HG03457 (cell line): ENCODE results near the gene CRCP.
"Not testable (repeated sequence)": the region's sequence is repeated elsewhere in the genome, so short reads cannot be mapped to it uniquely, and the experiment has no call there.

Experiments
- ATAC-seq: cut with Tn5 transposase; IDR thresholded peaks from one replicate; pipeline ENCODE4 v1.9.1; 2021; ENCODE audit warnings: moderate number of reproducible peaks; ENCODE audit not compliant: unreplicated experiment

Gene CRCP

DNA sequence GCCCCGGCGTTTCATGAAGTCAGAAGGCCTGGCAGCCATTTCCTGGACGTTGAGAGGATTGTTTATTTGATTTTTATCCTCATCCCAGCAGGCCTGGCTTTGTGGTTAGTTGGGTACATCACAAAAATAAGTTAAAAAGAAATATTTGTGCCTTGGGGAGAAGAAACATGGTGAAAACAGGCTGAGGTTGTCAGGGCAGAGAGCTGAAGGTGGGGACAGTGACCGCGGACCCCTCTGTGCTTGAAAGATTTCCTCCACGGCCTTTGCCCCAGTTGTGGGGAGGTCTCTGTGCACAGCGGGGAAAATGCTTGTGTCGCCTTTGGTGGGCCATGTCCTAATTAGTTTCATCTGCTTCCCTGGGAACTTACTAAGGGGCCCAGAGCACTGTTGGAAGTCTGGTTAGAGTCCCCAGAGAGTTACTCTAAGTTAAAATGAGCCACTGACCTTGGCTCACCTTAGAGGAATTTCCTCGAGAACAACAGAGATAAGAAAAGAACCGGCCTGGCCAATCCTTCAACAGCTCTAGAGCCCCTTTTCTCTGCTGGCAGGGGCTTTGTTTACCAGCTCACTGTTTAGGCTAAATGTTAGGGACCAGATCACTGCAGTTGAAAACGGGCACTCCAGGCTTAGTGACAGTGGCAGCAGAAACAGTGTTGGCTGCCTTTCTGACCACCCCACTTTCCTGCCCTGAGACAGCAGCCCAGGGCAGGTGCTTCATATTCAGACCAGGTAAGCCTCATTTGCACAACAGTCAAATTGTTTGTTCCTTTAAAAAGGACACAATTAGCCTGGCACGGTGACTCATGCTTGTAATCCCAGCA is 37.9 kb downstream of the CRCP start:
- no peak for ATAC-seq

DNA sequence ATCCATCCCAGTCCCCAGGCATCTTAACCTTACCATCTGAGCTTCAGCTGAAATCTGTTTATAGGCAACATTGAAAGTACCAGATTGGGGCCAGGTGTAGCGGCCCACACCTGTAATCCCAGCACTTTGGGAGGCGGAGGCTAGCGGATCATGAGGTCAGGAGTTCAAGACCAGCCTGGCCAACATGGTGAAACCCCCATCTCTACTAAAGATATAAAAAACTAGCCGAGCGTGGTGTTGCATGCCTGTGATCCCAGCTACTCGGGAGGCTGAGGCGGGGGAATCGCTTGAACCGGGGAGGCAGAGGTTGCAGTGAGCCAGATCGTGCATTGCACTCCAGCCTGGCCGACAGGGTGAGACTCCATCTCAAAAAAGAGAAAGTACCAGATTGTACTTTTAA is 39.0 kb downstream of the CRCP start:
- ATAC-seq = no peak

DNA sequence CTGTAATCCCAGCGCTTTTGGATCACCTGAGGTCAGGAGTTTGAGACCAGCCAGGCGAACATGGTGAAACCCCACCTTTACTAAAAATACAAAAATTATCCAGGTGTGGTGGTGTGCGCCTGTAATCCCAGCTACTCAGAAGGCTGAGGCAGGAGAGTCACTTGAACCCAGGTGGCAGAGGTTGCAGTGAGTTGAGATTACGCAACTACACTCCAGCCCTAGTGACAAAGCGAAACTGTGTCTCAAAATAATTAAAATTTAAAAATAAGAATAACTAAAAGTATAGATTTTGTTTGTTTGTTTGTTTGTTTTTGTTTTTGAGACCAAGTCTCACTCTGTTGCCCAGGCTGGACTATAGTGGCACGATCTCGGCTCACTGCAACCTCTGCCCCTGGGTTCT is 41.4 kb downstream of the CRCP start:
- not testable (repeated sequence) for ATAC-seq

DNA sequence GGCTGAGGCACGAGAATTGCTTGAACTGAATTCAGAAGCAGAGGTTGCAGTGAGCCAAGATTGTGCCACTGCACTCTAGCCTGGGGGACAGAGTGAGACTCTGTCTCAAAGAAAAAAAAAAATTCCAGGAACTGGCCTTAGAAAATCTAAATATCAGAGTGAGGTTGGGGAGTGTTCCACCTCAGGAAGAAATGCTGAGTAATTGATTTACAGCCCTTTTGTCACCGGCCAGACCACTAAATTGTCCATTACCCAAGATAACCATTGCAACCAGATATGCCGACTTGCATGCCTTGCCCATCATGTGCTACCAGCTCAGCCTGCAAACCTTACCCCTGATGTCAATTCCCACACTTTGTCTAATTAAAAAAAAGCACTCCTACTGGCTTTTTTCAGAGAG is 42.4 kb downstream of the CRCP start:
- no peak for ATAC-seq

DNA sequence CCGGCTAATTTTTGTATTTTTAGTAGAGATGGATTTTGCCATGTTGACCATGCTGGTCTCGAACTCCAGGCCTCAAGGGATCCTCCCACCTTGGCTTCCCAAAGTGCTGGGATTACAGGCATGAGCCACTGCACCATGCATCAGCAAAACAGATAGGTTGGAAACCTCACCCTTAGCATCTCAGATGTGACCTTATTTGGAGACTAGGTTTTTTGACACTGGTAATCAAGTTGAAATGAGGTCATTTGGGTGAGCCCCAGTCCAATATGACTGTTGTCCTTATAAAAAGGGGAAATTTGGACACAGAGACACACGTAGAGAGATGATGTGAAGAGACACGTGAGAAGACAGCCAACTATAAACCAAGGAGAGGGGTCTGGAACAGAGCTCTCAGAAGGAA is 48.0 kb downstream of the CRCP start:
- ATAC-seq = no peak

DNA sequence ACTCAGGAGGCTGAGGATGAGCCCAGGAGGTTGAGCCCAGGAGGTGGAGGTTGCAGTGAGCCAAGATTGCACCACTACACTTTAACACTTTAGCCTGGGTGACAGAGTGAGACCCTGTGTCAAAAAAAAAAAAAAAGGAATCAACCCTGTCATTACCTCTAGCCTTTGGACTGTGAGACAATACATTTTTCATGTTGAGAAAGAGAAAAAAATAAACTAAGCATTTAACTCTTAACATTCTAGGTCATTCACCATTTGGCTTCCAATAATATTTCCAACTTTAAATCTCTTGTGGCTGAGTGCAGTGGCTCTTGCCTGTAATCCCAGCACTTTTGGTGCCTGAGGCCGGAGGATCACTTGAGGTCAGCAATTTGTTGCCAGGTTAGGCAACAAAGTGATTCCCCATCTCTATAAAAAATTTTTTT is 48.6 kb downstream of the CRCP start:
- ATAC-seq = no peak

DNA sequence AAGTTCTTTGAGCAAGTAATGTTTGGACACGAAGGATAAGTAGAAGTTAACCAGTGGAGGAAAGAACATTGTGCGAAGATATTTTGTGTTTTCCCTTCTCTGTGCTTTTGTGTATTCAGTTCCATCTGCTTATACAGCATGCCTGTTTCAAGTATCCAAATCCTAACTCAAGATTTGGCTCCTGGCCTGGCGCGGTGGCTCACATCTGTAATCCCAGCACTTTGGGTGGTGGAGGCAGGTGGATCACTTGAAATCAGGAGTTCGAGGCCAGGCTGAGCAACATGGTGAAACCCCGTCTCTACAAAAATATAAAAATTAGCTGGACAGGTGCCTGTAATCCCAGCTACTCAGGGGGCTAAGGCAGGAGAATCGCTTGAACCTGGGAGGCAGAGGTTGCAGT is 49.7 kb downstream of the CRCP start:
- no peak for ATAC-seq

DNA sequence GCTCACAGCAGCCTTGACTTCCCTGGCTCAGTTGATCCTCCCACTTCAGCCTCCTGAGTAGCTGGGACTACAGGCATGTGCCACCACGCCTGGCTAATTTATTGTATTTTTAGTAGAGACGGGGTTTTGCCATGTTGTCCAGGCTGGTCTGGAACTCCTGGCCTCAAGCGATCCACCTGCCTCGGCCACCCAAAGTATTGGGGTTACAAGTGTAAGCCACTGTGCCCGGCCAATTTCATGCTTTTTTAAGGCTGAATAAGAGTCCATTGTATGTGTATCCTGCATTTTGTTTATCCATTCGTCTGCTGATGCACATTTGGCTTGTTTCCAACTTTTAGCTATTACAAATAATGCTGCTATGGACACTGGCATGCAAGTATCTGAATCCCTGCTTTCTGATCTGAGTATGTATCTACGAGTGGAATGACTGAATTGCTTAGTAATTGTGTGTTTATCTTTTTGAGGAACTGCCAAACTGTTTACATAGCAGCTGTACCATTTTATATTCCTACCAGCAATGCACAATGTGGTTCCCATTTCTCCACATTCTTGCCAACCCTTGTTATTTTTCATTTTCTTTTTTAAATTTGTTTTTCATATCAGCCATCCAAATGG is 53.2 kb downstream of the CRCP start:
- no peak for ATAC-seq

DNA sequence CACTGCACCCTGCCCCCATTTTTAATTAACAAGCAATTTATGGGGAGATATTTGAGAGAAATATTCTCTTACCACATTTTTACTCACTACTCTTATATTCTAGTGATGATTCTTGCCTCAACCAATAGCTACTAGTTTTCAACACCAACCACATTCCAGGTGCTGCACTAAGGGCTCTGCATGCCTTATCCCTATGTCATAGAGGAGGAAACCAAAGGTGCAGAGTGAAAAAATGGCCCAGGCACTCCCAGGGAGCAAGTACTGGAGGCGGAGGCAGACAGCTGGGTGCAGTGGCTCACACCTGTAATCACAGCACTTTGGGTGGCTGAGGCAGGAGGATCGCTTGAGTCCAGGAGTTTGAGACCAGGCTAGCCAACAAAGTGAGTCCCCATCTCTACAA is 55.0 kb downstream of the CRCP start:
- no peak for ATAC-seq

DNA sequence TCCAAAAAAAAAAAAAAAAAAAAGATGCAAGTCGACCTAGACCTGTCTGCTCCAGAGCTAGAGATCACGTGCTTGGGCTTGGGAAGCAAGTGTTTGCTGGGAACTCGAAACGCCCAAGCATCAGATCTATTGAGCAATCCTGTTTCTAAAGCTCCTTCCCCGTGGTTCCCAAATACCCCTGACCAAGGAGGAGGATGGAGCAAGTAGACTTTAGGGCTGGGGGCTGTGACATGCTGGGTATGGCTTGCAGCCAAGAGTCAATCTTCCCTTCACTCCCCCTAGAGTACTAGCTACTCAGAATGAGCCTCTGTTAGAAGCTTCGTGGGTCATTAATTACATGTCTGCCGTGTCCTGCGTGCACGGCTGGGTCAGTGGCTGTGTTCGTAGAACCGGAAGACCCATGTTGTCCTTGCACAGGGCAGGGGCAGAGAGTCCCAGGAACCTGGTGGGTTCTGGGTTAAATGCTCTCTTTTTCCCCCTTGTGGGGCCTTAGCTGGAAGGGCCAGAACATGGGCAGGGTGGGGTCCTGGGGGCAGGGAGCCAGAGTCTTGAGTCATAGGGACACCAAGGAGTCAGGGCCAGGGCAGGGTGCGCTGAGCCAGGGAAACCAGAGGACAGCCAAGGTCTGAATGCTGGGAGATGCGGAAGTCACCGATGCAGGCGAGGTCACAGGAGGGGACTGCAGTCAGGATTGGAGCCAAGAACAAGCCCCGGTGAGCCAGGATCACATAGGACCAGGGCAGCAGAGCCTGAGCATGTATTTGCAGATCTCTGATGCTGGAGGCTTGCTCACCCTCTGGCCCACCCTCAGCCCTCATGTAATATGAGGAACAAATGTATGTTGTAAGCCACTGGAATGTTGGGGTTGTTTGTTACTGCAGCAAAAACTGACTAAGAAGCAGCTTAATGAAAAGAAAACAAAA is 55.9 kb downstream of the CRCP start:
- no peak for ATAC-seq

DNA sequence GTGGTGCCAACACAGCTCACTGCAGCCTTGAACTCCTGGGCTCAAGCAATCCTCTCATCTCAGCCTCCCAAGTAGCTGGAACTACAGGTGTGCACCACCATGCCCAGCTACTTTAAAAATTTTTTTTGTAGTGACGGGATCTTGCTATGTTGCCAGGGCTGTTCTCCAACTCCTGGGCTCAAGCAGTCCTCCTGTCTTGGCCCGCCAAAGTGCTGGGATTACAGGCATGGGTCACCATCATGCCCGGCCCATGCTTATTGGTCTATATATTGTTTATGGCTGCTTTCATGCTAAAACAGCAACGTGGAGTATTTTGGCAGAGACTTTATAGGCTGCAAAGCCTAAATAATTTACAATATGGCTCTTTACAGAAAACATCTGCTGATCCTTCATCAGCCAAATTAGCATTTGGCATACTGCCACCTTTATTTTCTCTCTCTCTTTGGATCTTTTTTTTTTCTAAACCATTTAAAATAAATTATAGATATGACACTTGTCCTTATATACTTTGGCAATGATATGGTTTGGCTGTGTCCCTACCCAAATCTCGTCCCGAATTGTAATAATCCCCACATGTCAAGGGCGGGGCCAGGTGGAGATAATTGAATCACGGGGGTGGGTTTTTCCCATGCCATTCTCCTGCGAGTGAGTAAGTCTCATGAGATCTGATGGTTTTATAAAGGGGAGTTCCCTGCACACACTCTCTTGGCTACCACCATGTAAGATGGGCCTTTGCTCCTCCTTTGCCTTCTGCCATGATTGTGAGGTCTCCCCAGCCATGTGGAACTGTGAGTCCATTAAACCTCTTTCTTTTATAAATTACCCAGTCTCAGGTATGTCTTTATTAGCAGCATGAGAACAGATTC is 58.1 kb downstream of the CRCP start:
- not testable (repeated sequence) for ATAC-seq

DNA sequence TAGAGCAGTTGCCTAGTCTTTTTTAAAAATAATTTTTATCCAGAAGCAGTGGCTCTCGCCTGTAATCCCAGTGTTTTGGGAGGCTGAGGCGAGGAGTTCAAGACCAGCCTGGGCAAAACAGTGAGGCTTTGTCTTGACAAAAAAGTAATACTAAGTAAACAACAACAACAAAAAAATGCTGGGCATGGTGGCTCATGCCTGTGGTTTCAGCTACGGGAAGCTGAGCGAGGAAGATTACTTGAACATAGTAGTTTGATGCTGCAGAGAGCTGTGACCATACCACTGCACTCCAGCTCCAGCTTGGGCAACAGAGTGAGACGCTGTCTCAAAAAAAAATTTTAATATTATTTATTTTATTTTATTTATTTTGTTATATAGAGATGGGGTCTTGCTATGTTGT is 59.2 kb downstream of the CRCP start:
- ATAC-seq = no peak

DNA sequence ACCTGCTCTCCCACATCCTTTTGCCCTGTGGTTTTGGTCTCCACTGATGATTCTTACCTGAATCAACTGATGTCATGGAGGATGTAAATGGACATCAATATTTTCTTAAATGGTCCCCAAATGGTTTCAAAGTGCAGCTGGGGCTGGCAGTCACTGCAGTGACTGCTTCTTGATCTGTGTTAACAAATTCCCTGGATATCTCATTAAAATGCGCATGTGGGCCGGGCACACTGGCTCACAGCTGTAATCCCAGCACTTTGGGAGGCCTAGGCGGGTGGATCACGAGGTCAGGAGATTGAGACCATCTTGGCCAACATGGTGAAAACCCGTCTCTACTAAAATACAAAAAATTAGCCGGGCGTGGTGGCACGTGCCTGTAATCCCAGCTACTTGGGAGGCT is 60.4 kb downstream of the CRCP start:
- not testable (repeated sequence) for ATAC-seq

DNA sequence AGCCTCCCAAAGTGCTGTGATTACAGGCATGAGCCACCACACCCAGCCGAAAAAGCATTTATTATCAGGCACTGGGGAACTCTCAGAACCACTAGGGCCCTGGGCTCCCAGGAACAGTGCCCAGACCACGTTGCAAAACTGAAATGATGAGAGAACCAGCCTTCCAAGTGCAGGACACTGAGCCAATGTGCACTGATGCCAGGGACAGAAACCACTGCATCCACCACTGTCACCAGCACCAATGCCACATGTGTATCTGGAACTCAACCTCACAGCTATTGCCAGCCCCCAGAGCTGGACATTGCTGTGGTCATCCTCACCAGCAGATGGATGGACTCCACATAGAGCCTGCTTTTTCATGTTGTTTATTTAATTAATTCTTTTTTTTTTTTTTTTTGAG is 62.3 kb downstream of the CRCP start:
- ATAC-seq = no peak

DNA sequence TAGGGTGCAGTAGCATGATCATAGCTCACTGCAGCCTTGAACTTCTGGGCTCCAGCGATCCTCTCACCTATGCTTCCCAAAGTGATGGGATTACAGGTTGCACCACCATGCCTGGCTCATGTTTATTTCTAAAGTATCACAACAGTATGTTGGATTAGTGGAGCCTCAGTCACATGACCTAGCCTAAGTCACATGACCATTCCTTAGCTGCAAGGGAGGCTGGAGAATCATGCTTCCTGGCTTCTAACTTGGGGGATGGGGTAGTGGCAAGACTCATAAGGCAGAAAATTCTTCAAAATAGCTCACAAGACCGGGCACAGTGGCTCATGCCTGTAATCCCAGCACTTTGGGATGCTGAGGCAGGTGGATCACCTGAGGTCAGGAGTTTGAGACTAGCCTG is 63.6 kb downstream of the CRCP start:
- no peak for ATAC-seq

DNA sequence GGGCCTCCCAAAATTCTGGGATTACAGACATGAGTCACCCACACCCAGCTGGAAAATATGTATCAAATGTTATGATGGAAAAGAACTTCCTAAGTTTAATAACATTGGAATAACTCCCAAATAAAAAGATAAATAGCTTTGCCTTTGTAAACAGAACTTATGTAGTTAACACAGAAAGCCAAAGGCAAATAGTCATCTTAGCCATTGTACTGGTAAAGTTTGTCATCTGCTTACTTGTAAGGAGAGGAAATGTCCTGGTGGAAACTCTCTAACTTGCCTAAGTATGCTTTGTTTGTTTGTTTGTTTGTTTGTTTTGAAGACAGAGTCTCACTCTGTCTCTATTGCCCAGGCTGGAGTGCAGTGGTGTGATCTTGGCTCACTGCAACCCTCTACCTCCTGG is 66.7 kb downstream of the CRCP start:
- ATAC-seq = no peak

DNA sequence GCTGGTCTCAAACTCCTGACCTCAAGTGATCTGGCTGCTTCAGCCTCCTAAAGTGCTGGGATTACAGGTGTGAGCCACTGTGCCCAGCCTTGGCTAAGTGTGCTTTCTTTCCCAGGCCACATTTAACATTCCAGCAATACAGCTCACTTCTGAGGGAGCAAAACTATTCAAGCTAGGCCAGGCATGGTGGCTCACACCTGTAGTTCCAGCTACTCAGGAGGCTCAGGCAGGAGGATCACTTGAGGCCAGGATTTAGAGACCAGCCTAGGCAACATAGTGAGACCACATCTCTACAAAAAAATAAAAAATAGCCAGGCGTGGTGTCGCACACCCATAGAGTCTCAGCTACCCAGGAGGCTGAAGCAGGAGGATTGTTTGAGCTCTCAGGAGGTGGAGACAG is 67.2 kb downstream of the CRCP start:
- no peak for ATAC-seq

DNA sequence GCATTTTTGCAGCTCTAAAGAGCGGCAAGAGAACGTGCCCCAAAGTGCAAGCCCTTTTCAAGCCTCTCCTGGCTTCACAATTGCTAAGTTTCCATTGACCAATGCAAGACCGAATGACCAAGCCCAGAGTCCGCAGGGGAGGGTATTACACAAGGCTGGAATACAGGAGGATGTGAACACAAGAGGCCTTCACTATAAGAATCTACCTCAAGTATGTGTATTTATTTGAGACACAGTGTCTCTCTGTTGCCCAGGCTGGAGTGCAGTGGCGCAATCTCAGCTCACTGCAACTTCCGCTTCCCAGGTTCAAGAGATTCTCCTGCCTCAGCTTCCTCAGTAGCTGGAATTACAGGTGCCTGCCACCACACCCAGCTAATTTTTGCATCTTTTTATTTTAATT is 68.3 kb downstream of the CRCP start:
- ATAC-seq = no peak

DNA sequence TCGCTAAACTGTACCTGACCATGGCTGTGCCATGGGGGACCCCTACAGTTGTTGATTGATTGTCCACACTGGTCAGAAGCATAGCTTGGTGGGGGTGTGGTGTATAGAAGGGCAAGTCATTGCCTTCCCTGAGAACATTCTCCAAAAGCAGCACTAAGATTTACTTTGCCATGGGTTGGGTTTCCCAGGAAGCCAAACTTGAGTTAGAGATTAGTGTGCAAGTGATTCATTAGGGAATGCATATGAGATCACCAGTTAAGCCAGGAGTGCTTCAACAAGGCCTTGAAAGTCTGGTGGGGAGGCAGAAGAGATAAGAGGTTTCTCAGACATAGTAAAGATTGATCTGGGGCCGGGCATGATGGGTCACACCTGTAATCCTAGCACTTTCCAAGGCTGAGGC is 69.1 kb downstream of the CRCP start:
- no peak for ATAC-seq

DNA sequence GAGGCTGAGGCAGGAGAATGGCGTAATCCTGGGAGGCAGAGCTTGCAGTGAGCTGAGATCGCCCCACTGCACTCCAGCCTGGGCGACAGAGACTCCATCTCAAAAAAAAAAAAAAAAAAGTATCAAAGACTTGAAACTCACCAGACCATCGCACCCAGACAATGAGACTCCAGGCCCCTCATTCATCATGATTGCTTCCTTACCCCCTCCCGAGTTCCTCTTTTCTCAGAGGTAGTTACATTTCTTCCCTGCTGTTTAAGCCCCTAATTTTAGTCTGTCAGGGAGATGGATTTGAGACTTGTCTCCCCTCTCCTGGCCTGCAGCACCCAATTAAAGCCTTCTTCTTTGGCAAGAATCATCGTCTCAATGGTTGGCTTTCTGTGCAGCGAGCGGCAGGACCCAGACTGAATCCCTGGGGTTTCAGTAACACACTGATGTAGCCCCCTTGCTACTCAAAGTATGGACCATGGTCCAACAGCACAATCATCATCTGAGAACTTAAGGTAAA is 71.1 kb downstream of the CRCP start:
- no peak for ATAC-seq

DNA sequence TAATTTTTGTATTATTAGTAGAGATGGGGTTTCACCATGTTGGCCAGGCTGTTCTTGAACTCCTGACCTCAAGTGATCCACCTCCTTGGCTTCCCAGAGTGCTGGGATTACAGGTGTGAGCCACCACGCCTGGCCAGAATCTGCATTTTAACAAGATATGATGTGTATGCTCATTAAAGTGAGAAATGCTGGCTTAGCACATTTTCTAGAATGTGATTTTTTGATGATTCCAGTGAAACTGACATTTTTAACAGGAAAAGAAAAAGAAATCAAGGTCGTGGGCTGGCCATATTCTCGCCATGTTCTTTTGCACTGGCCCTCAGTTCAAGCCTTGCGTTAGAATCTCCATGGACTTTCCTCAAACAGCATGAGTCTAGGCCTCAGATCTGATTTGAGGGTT is 72.3 kb downstream of the CRCP start:
- no peak for ATAC-seq
